ENCODE data around the gene CDON.

The CDON gene

DNA sequence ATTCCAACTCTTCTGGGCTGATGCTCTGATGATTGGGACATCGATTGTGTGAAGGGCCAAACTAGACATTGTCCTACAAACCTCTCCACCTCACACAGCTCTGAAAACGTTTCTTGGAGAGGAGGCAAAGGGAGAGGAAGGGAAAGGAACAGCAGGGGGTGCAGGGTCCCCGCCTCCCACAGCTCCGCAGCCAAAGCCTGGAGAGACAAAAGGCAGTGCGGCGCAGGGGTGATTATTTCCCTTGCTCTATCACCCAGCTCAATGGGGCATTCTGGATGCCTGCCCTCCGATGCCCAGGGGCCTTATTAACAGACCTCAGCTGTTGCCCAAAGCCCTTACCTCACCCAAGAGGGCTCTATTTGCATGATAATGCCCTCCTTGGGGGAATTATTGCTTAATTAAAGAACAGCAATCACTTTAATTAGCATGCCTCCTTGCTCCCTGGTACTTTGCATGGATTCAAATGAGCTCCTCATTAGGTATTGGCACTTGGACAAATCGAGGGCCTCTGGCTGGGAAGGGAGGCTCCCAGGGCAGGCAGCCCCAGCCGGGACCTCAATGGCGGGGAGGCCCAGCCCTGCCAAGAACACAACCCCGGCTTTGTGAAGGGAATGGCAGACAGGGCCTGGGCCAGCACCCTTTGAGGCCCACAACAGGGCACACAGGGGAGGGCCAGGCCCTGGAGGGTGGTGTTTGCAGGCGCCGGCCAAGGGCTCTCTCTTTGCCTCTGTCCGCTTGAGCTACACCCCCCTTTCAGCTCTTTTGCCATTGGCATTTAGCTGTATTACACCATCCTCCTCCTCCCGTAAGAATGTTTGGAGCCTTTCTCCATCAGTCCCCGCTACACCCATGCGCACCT lies 19.8 kb upstream of the CDON start:
- DNase-seq (ENCODE audit: low spot score) = no peak

DNA sequence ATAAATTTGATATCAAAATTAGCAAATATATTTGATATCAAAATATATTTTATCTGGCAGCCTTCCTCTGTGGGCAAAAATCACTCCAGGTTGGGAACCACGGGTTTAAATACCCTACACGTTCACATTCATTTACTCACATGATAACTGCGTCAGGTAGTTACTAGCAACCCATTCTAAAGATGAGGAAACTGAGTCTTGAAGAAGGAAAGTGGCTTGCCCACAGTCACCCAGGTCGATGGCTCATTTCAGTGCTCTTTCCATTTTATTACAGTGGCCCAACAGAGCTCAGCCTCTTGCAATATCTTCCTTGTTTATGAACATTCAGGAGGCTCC lies 19.2 kb upstream of the CDON start:
- no peak for DNase-seq (ENCODE audit: low spot score)

- no peak for DNase-seq (ENCODE audit: low spot score)
Observed at GRCh38 chr11:126080161-126080941, 17.7 kb upstream of the CDON start.

- DNase-seq (ENCODE audit: low spot score) = no peak
Observed at GRCh38 chr11:126079621-126080124, 17.0 kb upstream of the CDON start.

- DNase-seq (ENCODE audit: low spot score) = no peak
Observed at GRCh38 chr11:126076641-126077040, 14.0 kb upstream of the CDON start.

GRCh38 chr11:126072801-126073594 lies 10.3 kb upstream of the CDON start:
- peak; percentile 16 for DNase-seq (ENCODE audit: low spot score)

GRCh38 chr11:126072141-126072741 lies 9.6 kb upstream of the CDON start:
- no peak for DNase-seq (ENCODE audit: low spot score)

- no peak for DNase-seq (ENCODE audit: low spot score)
Observed at GRCh38 chr11:126063507-126063852, 814 bp upstream of the CDON start.

DNA sequence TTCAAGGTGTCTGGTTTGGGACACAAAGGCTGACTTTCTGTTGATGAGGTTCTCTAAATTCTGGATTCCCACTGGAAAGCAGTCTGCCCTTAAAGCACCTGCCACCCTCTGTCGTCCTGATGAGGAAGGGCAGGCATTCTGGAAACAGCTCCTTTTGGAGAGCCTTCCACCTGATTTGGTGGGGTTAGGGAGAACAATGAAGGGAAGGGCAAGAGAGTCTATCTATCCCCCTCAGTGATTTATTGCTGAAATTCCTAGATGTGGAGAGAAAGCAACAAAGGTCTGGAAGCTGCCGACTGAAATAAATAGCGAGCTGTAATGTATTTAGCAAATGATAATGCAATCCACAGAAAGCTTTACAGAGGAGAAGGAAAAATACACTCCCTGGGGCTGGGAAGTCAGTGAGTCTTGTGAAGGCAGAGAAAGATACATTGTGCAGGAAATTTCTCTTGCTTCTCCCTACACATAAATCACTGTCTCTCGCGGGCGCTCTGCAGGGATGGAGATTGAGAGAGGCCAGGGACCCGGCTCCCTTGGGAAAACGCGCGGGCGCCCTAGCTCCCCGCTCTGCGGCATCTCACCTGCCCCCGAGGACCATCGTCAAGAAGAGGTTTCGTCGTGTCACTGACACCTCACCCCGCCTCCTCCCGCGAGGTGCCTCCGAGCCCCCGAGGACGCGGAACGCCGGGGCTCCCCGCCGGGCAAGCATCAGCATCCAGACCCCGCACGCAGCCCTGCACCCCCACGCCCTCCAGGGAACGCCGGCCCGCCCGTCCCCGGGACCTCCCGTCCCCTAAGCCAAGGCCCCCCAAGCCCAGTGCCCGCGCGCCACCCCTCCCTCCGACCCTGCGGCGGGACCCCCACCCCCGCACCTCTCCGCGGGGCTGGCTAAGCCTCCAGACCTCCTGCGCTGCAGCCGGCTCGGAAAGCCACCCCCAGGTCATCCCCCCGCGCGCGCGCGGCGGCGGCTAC lies 673 bp downstream of the CDON start:
- peak; percentile 66 for DNase-seq (ENCODE audit: low spot score)

DNA sequence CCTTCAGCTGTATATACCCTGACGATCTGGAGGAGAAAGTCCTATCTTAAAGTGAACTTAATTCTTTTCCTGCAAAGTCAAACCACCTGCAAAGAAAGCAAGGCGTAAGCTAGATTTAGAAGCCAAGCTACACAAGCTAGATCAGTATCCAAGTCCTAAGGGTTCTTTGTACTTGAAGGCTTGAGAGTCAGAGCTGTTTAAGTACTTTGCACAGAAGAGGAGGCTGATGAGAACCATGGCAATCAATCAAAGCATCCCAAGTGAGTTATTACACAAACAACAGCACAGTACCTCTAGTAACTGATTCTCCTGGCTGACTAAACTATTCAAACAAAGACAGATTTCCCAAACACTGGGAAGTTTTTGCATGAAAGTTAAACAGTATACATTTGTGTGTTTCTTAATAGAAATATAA lies 1.9 kb downstream of the CDON start:
- DNase-seq (ENCODE audit: low spot score) = no peak

- DNase-seq (ENCODE audit: low spot score) = peak; percentile 76
Observed at GRCh38 chr11:126059238-126059781, 3.4 kb downstream of the CDON start.

- no peak for DNase-seq (ENCODE audit: low spot score)
Observed at GRCh38 chr11:126058105-126058874, 4.4 kb downstream of the CDON start.

DNA sequence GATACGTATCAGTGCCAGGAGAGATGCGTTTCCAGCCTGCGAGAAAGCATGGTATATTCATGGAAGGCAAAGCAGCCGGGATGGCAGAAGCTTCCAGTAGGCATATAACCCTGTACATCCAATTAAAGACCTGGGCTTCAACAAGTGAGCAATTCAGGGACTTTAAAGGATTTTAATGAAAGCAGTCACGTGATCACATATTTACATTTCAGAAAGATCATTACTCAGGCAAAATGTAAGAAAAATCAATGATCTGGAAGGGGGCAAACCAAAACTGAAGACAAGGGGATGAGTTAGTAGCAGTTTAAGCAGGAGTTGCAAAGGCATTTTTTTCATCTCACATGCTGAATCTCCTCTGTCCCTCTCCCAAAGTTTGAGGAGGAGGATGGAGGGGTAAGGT lies 7.8 kb downstream of the CDON start:
- DNase-seq (ENCODE audit: low spot score) = no peak

DNA sequence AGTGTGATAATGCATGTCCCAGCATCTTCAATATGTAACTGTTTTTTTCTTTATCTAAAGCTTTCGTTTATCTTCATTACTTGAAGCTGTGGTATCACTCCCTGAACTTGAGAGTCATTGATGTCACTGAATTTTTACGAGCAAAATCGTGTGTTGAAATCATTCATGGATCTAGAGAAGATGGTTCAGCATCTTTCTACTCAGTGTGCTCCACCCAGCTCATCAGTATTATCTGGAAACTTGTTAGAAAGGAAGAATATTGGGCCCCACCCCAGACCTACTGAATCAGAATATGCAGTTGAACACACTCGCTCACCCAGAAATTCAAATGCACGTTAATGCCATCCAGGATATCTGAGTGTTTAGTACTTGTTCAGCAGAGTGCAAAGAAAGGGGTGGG lies 8.3 kb downstream of the CDON start:
- no peak for DNase-seq (ENCODE audit: low spot score)

GRCh38 chr11:126053415-126054286 lies 9.0 kb downstream of the CDON start:
- no peak for DNase-seq (ENCODE audit: low spot score)

GRCh38 chr11:126051117-126051516 lies 11.5 kb downstream of the CDON start:
- no peak for DNase-seq (ENCODE audit: low spot score)

- no peak for DNase-seq (ENCODE audit: low spot score)
Observed at GRCh38 chr11:126049159-126049558, 13.5 kb downstream of the CDON start.

DNA sequence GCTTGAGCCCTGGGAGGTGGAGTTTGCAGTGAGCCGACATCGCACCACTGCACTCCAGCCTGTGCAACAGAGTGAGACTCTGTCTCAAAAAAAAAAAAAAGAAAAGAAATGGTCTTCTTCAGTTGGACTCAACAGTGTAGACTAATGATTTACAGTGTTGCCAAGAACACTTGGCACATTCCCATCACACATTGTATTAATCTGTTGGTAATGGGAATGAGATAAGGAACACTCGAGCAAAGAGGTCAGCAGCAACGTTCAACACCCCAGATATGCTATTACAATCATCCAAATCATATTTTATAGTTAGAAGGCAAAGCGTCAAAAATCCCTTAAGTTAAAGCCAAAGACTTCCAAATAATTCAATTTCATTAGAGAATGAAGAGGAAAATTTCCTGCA lies 14.5 kb downstream of the CDON start:
- no peak for DNase-seq (ENCODE audit: low spot score)

Measured in ecto neural progenitor cell (in vitro differentiated cells).